AG04449 (cell line): ENCODE measurements around the gene C1GALT1C1.
"Not testable (repeated sequence)": the region's sequence is repeated elsewhere in the genome, so short reads cannot be mapped to it uniquely, and the experiment has no call there.

Experiments
- CTCF ChIA-PET: fragments of 350-600 bp; formaldehyde crosslinking; extraction: SDS; loops from one replicate; lab custom pipeline; 2021; ENCODE audit warnings: antibody characterized with exemption; lab: Yijun Ruan, JAX
- POLR2A ChIA-PET: fragments of 400-600, 350-600 bp; formaldehyde crosslinking; extraction: SDS; loops from one replicate; lab custom pipeline; 2020; ENCODE audit warnings: antibody characterized with exemption, inconsistent platforms; lab: Yijun Ruan, JAX
- DNase-seq: peaks from one replicate; pipeline ENCODE4 v3.0.0-alpha.2; 2010; ENCODE audit warnings: low read depth, low spot score
- H3K4me3 ChIP-seq: 2 replicates; pipeline ENCODE4 v1.5.1; 2011; ENCODE audit warnings: low read depth, mild to moderate bottlenecking, control low read depth, low read length
- CTCF ChIP-seq: IDR thresholded peaks from one replicate; pipeline ENCODE4 v1.5.1; 2011; ENCODE audit warnings: mild to moderate bottlenecking, moderate library complexity, low read length, control low read depth, inconsistent platforms; ENCODE audit not compliant: insufficient read depth; ENCODE audit errors: missing control alignments

C1GALT1C1 gene

DNA sequence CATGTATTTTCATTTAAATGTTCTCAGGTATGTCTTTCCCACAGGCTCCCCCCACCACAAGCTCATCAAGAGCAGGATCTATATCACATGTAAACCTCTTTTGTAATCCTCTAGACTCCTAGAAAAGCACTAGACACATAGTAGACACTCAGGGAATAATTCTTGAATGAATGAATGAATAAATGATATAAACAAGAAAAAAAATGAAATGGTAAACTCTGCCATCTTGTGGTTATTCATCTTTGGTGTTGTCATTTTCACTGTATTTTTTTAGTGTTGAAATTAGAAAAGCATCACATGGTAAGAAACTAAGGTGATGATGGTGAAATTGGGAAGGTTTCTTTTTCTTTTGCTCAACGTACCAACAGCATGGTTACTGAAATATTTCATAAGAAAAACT, 34.2 kb upstream of the C1GALT1C1 start:
- no peak for DNase-seq
- H3K4me3 ChIP-seq, result no peak overlapping the region
- CTCF ChIA-PET, result interaction anchor here (0.8 to 3.6 kb wide), 14 partner anchors 9 to 178 kb away, joined by 3 to 48 read pairs (median 4); no protein-coding TSS in a partner anchor
- no peak for TF ChIP-seq CTCF
- POLR2A ChIA-PET, result no interaction called here

- ChIA-PET POLR2A (no interaction called here), CTCF (interaction anchor here (1.2 to 3.6 kb wide), 6 partner anchors 9 to 177 kb away, joined by 3 to 48 read pairs (median 10); no protein-coding TSS in a partner anchor)
- no peak for DNase-seq
- TF ChIP-seq CTCF, result no peak
- no peak overlapping the region for H3K4me3 ChIP-seq
These were observed 32.8 kb upstream of the C1GALT1C1 start for GRCh38 chrX:120662662-120663061.

DNA sequence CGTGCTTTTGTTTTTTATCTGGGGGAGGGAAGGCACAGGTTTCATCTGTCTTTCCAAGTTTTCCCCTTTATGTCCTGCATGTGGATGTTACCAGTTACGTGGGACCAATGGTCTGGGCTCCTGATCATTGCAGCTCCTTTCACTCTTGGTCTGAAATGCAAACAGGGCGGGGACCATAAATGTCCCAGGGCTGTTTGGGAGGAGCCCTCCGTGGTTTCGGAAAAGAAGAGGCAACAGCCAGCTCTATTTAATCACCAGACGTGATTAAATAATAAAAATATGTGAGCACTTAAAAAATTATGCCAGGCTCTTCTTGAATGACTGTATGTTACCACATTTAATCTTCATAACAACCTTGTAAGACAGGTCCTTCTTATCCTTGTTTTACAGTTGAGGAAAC, 30.8 kb upstream of the C1GALT1C1 start:
- ChIA-PET CTCF (no interaction called here), POLR2A (interaction anchor here (1.2 kb wide), 1 partner anchor 110 kb away, joined by 3 read pairs; no protein-coding TSS in a partner anchor)
- DNase-seq, result no peak
- TF ChIP-seq CTCF, result no peak
- H3K4me3 ChIP-seq, result no peak overlapping the region

DNA sequence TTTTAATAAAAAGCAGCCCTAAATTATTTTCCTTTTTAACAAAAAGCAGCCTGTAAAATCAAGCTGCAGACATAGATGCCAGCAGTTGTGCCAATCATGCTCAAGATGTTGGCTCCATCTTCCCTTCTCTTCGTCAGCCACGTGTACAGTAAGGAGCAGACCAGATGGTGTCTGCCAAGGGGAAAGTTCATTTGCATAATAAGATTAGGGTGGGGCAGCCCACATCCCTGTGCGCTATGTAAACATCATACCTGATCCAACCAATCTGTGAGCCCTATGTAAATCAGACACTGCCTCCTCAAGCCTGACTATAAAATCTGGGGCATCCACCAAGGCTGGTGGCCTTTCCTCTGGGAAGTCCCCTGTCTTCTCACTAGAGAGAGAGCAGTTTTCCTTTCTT, 23.1 kb upstream of the C1GALT1C1 start:
- POLR2A ChIA-PET, result no interaction called here
- no peak for TF ChIP-seq CTCF
- no peak overlapping the region for H3K4me3 ChIP-seq
- no peak for DNase-seq
- CTCF ChIA-PET, result interaction anchor here (1.2 kb wide), 1 partner anchor 11 kb away, joined by 6 read pairs; no protein-coding TSS in a partner anchor

DNA sequence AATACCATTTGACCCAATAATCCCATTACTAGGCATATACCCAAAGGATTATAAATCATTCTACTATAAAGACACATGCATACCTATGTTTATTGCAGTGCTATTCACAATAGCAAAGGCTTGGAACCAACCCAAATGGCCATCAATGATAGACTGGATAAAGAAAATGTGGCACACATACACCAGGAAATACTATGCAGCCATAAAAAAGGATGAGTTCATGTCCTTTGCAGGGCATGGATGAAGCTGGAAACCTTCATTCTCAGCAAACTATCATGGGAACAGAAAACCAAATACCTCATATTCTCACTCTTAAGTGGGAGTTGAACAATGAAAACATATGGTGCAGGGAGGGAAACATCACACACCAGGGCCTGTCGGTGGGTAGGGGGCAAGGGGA, 22.4 kb upstream of the C1GALT1C1 start:
- CTCF ChIA-PET, H3K4me3 ChIP-seq, DNase-seq, POLR2A ChIA-PET: not testable (repeated sequence)

GRCh38 chrX:120647127-120647526, 17.3 kb upstream of the C1GALT1C1 start:
- H3K4me3 ChIP-seq, result no peak overlapping the region
- no peak for TF ChIP-seq CTCF
- ChIA-PET CTCF (no interaction called here), POLR2A (no interaction called here)
- DNase-seq, result no peak

GRCh38 chrX:120642871-120643270, 13.0 kb upstream of the C1GALT1C1 start:
- no peak for TF ChIP-seq CTCF
- ChIA-PET POLR2A (no interaction called here), CTCF (interaction anchor here (1.2 kb wide), 1 partner anchor 20 kb away, joined by 3 read pairs; no protein-coding TSS in a partner anchor)
- H3K4me3 ChIP-seq, result no peak overlapping the region
- no peak for DNase-seq
